Cardiac septum (tissue), 1 donor: ENCODE data around the gene NKAIN2. TPM values are rescaled to one million over a fixed set of nuclear protein-coding genes. Genes with fewer than 3 reads are reported as not detected.

ENCODE experiments used
- DNase-seq: peaks from one replicate; pipeline ENCODE4 v3.0.0-alpha.2; 2020; ENCODE audit warnings: low spot score
- intact Hi-C: fragments of 100-400 bp; cut with DNase I; formaldehyde crosslinking; loops from one replicate; pipeline ENCODE4 v1.14.0; 2022
- total RNA-seq: library from RNA; stranded (reverse); fragmentation: NEBNext Ultra II Directional; extraction: Animal tissue kit (Norgen Biotek cat#: 25700); gene quantifications from one replicate; pipeline ENCODE4 v1.2.1, GENCODE V29; 2021
- donor health status: DM: no; HTN: no; CAD: no.

NKAIN2 gene
- total RNA-seq, 1 donor from 2014 or later, result 0.30 TPM

DNA sequence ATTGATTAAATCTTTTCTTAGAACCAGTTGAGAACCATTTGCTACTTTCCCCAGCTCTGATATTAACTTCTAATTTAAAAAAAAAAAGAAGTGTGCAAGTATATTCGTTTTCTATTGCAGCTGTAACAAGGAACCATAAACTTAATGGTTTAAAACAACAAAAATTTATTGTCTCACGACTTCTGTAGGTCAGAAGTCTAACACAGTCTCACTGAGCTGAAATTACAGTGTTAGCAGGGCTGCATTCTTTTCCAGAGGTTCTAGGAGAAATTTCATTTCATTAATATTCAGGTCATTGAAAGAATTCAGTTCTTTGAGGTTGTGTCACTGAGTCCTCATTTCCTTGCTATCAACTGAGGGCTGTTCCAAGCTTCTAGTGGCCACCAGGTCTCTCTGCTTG lies 945.1 kb downstream of the NKAIN2 start:
- DNase-seq, result no peak
- intact Hi-C loops, result no loop called here

DNA sequence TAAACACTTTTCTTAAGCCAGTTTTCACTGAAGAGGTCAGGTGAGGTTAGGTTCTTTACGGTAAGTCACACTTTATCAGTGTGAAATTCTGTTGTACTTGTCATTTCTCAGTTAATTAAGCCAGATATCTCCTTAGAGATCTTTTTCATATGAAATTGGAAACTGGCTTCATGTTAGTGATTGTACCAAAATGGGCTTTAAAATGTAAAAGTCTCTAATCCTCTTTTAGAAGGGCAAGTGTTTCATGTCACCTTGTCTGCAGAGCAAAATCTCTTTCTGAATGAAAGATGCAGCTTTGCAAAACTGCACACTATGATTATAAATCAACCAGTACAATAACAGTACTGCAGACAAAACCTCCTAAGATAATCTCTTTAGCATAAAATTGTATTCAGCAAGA lies 949.3 kb downstream of the NKAIN2 start:
- DNase-seq, result no peak
- intact Hi-C loops, result no loop called here

DNA sequence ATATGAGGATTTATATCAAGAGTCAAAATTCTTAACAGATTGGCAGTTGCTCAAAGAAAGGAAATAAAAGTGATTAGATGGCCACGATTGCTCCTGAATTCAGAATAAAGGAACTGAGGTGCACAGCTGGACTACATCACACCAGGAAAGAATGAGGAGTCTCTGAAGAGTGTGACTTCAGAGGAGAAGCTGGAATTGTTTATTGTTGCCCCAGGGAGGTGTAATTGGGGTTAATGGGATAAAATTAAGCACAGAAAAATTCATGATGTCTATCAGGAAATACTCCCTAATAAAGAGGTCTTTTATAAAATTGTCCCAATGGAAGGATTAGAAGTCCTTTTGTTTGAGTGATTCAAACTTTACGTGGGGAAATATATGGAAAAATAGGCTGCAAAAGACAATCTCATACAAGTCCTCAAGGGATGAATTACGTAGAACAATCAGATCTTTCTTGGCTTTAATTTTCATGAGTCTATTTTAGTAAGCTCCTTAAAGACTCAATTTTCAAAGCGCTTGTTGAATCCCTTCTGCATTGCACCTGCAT lies 950.0 kb downstream of the NKAIN2 start:
- no peak for DNase-seq
- intact Hi-C loops, result no loop called here

DNA sequence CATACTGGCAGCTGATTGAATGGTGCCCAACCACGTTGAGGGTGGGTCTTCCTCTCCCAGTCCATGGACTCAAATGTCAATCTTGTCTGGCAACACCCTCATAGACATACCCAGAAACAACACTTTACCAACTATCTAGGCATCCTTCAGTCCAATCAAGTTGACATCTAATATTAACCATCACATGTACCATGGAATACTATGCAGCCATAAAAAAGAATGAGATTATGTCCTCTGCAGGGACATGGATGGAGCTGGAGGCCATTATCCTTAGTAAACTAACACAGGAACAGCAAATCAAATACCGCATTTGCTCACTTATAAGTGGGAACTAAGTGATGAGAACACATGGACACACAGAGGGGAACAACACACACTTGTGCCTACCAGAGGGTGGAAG lies 951.7 kb downstream of the NKAIN2 start:
- intact Hi-C loops, result no loop called here
- DNase-seq, result no peak

DNA sequence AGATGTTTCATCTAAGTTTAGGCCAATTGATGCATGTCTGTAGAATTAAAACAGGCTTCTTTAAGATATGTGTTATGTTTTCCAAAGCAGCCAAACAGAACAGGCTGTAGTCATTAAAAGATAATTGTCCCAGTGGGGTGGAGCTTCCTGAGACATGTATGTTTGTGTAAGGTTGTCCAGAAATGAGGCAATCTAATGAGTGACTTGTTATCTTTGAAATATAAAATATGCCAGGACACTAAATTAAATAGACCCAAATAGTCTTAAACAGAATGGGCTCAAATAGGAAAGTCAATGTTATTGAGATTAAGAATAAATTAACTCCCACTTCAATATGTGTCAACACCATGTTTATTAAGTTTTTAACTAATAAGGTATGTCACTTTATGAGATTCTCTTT lies 953.9 kb downstream of the NKAIN2 start:
- intact Hi-C loops, result no loop called here
- no peak for DNase-seq

DNA sequence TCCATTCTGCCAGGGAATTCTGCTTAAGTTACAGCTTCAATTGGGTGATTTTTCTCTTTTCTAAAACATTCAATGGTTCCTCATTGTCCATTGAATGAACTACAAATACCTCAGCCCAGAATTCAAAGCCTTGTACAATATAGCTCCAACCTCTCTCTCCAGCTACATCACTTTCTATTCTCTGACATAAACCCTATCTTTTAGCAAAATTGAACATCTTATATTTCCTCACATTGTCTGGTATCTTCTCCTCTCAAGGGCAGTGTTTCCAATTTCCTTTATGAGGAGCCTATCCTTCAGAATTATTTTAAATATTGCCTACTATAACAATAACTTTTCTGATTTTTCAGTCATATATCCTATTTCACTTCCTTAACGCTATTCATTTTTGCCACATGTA lies 955.0 kb downstream of the NKAIN2 start:
- DNase-seq, result no peak
- intact Hi-C loops, result no loop called here

DNA sequence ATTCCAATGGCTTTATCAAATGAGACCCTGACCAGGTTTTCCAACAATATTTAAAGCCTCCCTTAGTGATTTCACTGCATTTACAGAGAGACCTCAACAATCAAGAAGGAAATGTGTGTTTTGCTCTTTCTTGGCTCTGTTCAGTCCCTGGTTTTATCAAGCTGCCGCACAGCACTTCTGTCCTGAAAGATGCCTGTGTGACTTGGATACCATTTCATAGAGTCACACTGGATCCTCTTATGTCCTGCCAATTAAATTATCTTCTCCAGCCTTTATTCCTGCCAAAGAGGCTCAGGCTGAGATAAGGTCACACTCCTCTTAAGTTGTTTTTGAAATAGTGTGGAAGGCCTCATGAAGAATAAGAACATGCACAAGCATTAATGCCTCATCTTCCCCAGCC lies 961.6 kb downstream of the NKAIN2 start:
- DNase-seq, result no peak
- intact Hi-C loops, result no loop called here

DNA sequence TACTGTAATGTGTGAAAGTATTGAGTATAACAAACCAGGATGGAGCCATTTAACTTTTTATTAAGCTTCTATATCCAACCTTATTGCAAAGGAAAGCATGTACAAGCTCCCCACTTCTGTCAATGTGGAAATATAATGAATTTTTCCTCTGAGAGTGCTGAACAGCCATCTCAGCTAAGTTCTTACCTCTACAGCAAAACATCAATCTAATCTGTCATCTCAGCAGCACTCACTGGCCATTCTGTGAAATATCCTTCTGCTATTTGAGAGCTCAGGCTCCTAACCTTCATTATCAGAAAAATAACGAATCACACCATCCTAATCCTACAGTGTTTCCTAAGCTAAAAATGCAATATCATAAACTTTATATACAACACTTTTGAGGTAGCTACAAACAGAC lies 964.6 kb downstream of the NKAIN2 start:
- intact Hi-C loops, result no loop called here
- DNase-seq, result no peak

DNA sequence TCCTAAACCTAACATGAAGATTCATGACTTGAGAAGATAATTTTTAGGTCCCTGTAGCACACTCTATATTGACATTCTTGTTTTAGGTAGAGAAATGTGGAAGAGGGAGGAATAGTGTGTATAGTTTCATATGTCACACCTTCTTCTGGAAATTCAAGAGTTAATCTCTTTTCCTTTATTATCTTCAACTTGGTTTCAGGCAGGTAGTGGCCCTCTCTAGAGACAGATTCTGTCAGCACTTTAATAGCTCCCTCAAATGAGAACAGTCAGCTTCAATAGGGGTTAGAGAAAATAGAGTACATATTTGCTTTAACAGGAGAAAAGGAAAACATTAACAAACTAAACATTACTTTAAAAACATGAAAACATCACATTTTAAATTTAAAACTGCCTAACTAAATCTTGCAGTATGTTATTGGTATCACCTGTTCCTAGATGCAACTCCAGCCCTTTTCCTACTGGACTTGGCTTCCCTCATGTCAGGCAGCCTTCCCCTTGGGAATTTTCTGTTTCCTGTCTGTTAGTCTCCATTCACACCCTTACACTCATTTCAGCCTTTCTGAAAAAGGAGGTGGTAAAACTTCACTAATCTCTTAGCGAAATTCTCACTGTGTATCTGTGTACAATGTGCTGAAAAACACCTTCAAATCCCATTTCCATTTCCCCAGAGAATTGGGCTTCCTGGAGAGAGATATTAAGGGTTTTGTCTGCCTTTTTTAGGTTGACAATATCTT lies 966.3 kb downstream of the NKAIN2 start:
- intact Hi-C loops, result no loop called here
- no peak for DNase-seq

DNA sequence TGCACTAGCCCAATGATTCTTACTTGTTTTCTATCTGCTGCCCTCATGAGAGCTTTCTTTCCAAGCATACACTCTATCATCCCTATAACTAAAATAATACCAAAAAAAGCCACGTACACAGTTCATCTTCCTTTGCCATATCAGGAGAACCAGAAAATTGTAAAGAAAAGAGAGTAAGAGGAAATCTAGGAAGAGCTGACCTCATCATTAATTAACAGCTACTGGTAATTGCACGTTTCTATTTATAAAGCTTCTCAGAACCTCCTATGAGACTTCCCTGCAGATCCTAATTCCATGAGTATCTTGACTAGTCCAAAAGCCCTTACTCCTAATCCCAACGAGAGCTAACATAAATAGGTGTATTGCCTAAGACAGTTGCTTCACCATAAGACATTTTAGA lies 967.1 kb downstream of the NKAIN2 start:
- DNase-seq, result no peak

DNA sequence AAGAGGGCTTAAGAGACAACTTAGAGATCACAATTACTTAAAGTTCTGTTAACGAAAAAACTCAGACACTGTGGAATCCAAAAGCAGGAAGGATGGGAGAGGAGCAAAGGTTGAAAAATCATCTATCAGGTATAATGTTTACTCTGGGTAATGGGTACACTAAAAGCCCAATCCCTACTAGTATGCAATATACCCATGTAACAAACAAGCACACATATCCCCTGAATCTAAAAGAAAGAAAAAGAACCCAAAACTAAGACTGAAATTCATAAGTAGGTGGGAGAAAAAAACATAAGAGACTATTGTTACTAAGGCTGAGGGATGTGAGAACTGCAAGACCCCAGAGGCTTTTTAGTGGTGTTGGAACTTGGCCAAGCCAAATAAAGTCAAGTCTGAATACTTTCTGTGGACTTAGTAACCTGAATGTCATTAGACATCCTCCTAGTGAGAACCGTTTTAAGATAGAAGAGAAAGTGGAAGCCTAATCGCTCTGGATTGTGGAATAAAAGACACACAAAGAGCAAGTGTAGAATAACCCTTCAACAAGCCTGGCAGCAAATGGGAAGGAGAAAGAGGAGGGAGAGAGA lies 969.2 kb downstream of the NKAIN2 start:
- no peak for DNase-seq
- intact Hi-C loops, result no loop called here

More for the DNA sequence above, 967.1 kb downstream of the NKAIN2 start:
- intact Hi-C loops, result no loop called here

DNA sequence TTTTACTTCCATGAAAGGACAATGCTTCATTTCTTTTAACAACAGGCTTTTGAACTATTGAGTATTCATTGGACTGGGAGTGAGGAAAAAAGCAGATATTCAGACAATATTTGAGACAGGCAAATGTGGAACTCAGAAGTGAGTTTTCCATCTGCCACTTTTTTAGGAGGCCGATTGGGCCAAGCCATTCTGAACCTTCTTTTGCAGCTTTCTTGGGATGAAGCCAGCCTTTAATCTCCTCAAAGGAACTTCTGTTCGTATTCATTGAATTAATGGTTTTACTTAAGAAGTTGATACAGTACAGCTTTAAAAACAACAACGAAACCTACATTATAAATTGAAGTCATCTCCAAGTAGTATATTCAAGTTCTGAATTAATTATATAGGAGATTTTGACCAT lies 971.5 kb downstream of the NKAIN2 start:
- DNase-seq, result no peak
- intact Hi-C loops, result no loop called here

DNA sequence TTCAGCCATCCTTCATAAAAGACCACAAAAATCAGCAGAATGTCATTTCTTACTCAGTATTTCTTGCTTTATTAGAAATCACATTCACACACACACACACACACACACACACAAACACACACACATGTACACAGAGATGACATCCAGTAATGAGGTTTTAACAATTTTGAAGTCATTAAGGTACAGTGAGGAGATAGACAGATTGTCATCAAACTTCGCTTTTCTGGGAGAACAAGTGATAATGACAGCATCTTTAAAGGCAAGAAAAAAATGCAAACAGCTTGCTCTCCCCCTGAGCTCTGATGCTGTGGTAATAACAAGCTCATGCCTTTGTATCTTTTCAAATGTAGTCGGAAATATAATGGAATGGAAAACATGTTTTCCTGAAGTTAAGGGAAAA lies 974.2 kb downstream of the NKAIN2 start:
- no peak for DNase-seq
- intact Hi-C loops, result no loop called here

DNA sequence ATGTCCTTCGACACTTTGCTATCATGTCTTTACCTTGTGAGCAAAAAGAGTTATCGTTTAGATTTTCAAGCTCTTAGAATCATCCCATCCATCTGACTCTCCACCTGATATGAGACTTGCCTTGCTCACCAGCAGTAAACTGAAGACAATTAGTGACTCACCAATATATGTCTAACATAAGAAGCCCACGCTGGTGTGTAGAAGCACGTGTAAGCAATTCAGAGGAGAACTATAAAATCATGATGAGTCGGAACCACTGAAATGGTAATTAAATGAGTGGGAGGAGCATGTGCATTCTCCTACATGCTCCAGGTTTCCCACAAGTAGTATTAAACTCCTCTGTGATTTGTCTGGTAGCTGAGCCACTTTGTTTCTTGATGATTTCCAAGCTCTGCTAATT lies 977.0 kb downstream of the NKAIN2 start:
- no peak for DNase-seq
- intact Hi-C loops, result no loop called here

DNA sequence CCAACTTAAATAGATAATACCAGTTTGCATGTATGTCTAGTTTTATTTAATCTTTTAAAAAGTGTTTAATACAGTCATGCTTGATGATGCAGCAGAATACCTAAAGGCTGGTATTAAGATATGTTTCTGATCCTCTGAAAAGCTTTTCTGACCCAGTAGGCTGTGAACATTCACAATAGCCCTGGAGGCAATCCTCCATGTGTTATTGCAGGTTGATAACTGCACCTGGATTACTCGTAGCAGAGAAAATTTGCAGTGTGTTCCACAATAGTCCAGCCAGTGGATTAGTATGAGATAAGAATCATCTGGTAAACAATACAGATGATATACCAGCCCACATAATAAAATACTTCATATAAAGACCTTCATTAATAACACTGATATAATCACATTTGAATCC lies 979.7 kb downstream of the NKAIN2 start:
- intact Hi-C loops, result no loop called here
- DNase-seq, result no peak

DNA sequence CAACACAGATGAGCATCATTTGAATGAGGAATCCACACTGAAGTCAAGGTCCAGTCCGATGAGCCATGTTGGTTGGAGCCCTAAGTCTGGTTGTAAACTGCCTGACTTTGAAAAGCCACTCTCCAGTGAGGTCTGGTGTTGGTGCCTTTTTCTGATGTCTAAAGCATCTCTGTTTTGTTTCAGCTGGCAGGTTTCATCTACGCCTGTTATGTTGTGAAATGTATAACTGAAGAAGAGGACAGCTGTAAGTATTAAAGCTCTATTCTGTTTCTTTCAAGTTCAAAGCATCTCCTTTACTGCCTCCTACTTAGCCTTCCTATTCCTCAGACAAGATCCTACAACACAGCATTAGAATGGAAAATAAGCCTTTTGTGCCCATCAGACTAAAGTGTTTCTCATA lies 987.5 kb downstream of the NKAIN2 start:
- DNase-seq, result no peak
- intact Hi-C loops, result no loop called here

DNA sequence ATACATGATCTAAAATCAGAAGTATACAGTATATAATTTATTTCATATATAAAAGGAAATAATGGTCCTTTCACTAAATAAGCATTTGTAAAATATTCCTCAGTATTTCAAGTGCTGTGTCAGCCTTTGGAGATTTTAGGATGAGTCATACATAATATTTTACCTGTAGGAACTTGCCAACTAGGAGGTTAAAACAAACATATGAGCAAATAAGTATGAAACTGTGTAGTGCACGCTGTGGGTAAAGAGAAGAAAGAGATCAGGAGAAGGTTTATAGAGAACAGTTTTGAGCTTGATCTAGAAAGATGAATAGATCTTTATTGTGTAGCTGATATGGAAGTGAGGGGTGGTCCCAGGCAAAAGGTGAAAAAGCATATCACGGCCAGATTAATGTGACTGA lies 988.7 kb downstream of the NKAIN2 start:
- intact Hi-C loops, result no loop called here
- no peak for DNase-seq

DNA sequence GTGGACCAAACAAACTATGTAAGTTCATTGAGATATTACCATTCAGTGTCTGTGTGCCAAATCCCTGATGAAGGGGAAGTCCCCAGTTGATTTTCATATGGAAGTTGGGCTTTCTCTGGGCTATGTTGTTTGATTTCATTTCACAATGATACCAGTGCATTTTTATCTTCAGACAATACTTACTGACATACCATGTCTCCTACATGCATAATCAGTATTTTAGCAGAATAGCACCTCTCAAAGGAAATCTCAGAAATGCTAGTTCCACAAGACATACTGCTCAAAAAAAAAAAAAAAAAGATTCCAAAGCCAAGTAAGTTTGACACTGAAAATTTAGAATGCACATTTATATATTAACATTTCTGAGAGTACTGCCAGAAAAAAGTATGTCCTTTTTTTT lies 989.7 kb downstream of the NKAIN2 start:
- intact Hi-C loops, result no loop called here
- no peak for DNase-seq

DNA sequence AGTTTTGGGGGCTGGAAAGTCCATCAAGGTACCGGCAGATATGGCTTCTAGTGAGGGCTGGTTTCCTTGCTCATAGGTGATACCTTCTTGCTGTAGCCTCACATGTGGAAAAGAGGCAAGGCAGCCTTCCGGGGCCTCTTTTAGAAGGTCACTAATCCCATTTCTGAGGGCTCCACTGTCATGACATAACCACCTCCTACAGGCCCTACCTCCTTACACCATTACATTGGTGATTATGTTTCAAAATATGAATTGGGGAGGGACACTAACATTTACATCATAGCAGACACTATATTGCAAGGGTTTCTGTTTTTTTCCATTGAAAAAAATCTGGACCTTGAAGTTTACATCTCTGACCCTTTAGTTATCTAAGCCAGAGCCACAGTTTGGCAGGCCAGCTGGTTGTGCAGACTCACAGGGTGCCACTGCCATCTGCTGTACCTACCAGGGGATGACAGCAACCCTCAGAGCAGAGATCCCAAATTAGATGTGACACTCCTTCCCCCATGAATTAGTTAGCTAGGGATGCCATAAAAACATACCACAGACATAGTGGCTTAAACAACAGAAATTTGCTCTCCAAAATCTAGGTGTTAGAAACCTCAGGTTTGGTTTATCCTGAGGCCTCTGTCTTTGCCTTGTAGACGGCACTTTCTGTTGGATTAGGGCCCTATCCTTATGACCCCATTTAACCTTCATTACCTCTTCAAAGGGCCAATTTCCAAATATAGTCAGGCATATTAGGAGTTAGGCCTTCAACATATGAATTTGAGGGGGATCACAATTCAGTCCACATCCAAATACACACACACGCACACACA lies 992.2 kb downstream of the NKAIN2 start:
- intact Hi-C loops, result loop anchor here (5.0 kb wide), 1 partner anchor 994 kb away; the partner anchor contains the start of gene NKAIN2
- no peak for DNase-seq

DNA sequence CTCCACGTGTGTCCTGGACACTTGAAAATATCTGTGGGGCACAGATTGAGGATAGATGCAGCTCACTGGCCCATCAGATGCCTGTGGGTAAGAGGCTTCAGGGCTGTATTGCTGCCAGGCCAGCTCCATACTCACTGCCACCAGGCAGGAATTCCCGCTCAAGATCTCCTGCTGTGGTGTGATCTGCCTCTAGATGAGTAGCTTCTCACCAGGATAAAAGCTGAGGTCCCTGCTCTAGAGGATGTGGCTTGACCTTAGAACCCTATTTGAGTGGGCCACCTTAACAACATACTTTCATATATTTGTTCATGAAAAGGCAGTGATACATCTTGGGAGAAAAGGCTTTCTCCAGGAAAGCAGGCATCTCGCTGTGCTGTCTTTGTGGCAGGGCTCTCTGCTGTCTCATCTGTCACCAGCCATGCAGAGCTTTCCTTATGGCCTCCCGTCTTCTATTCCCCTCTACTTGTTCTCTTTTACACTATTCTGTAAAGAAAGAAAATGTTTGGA lies 992.9 kb downstream of the NKAIN2 start:
- DNase-seq, result no peak
- intact Hi-C loops, result loop anchor here (5.0 kb wide), 1 partner anchor 994 kb away; the partner anchor contains the start of gene NKAIN2
